ENCODE results near the gene PLS3. TPM values are rescaled to one million over a fixed set of nuclear protein-coding genes. Genes with fewer than 3 reads are reported as not detected.
A peak's percentile ranks its signal among the peaks of the same experiment; 100 is the strongest.
"Not testable (repeated sequence)": the region's sequence is repeated elsewhere in the genome, so short reads cannot be mapped to it uniquely, and the experiment has no call there.

Gene PLS3
- polyA plus RNA-seq, 1 donor from 2014 or later: 3.8 TPM

- not testable (repeated sequence) for H3K9me2 ChIP-seq (ENCODE audit: insufficient read depth, low read length); H3K27me3 ChIP-seq (ENCODE audit: insufficient read depth, low read depth, low read length)
Observed at GRCh38 chrX:115541045-115541444, 19.9 kb upstream of the PLS3 start.

GRCh38 chrX:115547448-115547847 is 13.5 kb upstream of the PLS3 start:
- Histone ChIP-seq H3K9me2 (ENCODE audit: insufficient read depth, low read length) (no peaks in the 10 kb centered on the region), H3K36me3 (ENCODE audit: insufficient read depth, low read length) (no peaks in the 10 kb centered on the region), H4K20me1 (ENCODE audit: insufficient read depth) (no peaks in the 10 kb centered on the region), H3K27ac (ENCODE audit: low read length) (no peak overlapping the region), H3K4me3 (ENCODE audit: low read length) (no peak overlapping the region), H3K4me2 (ENCODE audit: low read length) (no peak overlapping the region), H3F3A (ENCODE audit: insufficient read depth, low read length, poor library complexity, severe bottlenecking) (no peaks in the 10 kb centered on the region), H3K9me3 (ENCODE audit: low read length) (no peaks in the 10 kb centered on the region), H2AFZ (ENCODE audit: low read depth, low read length) (no peak overlapping the region), H3K79me2 (replicated peaks; ENCODE audit: insufficient read depth, low read length) (no peaks in the 10 kb centered on the region), H3K9ac (ENCODE audit: low read length) (no peak overlapping the region), H3K27me3 (ENCODE audit: insufficient read depth, low read depth, low read length) (no peaks in the 10 kb centered on the region)
- TF ChIP-seq, protein P1, sequence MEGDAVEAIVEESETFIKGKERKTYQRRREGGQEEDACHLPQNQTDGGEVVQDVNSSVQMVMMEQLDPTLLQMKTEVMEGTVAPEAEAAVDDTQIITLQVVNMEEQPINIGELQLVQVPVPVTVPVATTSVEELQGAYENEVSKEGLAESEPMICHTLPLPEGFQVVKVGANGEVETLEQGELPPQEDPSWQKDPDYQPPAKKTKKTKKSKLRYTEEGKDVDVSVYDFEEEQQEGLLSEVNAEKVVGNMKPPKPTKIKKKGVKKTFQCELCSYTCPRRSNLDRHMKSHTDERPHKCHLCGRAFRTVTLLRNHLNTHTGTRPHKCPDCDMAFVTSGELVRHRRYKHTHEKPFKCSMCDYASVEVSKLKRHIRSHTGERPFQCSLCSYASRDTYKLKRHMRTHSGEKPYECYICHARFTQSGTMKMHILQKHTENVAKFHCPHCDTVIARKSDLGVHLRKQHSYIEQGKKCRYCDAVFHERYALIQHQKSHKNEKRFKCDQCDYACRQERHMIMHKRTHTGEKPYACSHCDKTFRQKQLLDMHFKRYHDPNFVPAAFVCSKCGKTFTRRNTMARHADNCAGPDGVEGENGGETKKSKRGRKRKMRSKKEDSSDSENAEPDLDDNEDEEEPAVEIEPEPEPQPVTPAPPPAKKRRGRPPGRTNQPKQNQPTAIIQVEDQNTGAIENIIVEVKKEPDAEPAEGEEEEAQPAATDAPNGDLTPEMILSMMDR (IDR thresholded peaks at IDR 0.05; ENCODE audit: poor library complexity, severe bottlenecking): no peak
- no peak for TF ChIP-seq SMC3 (conservative IDR thresholded peaks at IDR 0.05; ENCODE audit: poor library complexity)
- TF ChIP-seq POLR2AphosphoS5 (IDR thresholded peaks at IDR 0.05): no peak
- no peak for TF ChIP-seq EP300 (conservative IDR thresholded peaks at IDR 0.05; ENCODE audit: poor library complexity, severe bottlenecking)
- TF ChIP-seq MXI1 (conservative IDR thresholded peaks at IDR 0.05; ENCODE audit: poor library complexity, severe bottlenecking): no peak
- TF ChIP-seq RAD21 (conservative IDR thresholded peaks at IDR 0.05): no peak
- no peak for TF ChIP-seq TAF1 (IDR thresholded peaks at IDR 0.05; ENCODE audit: low read depth)
- TF ChIP-seq EZH2 (IDR thresholded peaks at IDR 0.05; ENCODE audit: borderline replicate concordance, insufficient read depth, low read length, poor library complexity, severe bottlenecking): no peak
- TF ChIP-seq, protein P2, sequence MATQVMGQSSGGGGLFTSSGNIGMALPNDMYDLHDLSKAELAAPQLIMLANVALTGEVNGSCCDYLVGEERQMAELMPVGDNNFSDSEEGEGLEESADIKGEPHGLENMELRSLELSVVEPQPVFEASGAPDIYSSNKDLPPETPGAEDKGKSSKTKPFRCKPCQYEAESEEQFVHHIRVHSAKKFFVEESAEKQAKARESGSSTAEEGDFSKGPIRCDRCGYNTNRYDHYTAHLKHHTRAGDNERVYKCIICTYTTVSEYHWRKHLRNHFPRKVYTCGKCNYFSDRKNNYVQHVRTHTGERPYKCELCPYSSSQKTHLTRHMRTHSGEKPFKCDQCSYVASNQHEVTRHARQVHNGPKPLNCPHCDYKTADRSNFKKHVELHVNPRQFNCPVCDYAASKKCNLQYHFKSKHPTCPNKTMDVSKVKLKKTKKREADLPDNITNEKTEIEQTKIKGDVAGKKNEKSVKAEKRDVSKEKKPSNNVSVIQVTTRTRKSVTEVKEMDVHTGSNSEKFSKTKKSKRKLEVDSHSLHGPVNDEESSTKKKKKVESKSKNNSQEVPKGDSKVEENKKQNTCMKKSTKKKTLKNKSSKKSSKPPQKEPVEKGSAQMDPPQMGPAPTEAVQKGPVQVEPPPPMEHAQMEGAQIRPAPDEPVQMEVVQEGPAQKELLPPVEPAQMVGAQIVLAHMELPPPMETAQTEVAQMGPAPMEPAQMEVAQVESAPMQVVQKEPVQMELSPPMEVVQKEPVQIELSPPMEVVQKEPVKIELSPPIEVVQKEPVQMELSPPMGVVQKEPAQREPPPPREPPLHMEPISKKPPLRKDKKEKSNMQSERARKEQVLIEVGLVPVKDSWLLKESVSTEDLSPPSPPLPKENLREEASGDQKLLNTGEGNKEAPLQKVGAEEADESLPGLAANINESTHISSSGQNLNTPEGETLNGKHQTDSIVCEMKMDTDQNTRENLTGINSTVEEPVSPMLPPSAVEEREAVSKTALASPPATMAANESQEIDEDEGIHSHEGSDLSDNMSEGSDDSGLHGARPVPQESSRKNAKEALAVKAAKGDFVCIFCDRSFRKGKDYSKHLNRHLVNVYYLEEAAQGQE (IDR thresholded peaks at IDR 0.05; ENCODE audit: borderline replicate concordance): no peak

More at GRCh38 chrX:115541045-115541444, 19.9 kb upstream of the PLS3 start:
- H3K4me3 ChIP-seq (ENCODE audit: low read length); H3K27ac ChIP-seq (ENCODE audit: low read length); H4K20me1 ChIP-seq (ENCODE audit: insufficient read depth); H3K9ac ChIP-seq (ENCODE audit: low read length); H3K9me3 ChIP-seq (ENCODE audit: low read length); H3K79me2 ChIP-seq (replicated peaks; ENCODE audit: insufficient read depth, low read length); H3K36me3 ChIP-seq (ENCODE audit: insufficient read depth, low read length); H3F3A ChIP-seq (ENCODE audit: insufficient read depth, low read length, poor library complexity, severe bottlenecking); H3K4me2 ChIP-seq (ENCODE audit: low read length); H2AFZ ChIP-seq (ENCODE audit: low read depth, low read length): not testable (repeated sequence)

GRCh38 chrX:115549008-115549407 is 12.0 kb upstream of the PLS3 start:
- H3K9me3 ChIP-seq (ENCODE audit: low read length): no peaks in the 10 kb centered on the region
- no peak overlapping the region for H2AFZ ChIP-seq (ENCODE audit: low read depth, low read length)
- H3K79me2 ChIP-seq (replicated peaks; ENCODE audit: insufficient read depth, low read length): no peaks in the 10 kb centered on the region
- H3K9me2 ChIP-seq (ENCODE audit: insufficient read depth, low read length): no peaks in the 10 kb centered on the region
- no peak overlapping the region for H3K9ac ChIP-seq (ENCODE audit: low read length)
- H3K27me3 ChIP-seq (ENCODE audit: insufficient read depth, low read depth, low read length): no peaks in the 10 kb centered on the region
- TF ChIP-seq POLR2AphosphoS5 (IDR thresholded peaks at IDR 0.05) (no peak), EP300 (conservative IDR thresholded peaks at IDR 0.05; ENCODE audit: poor library complexity, severe bottlenecking) (no peak), MXI1 (conservative IDR thresholded peaks at IDR 0.05; ENCODE audit: poor library complexity, severe bottlenecking) (no peak), SMC3 (conservative IDR thresholded peaks at IDR 0.05; ENCODE audit: poor library complexity) (no peak), TAF1 (IDR thresholded peaks at IDR 0.05; ENCODE audit: low read depth) (no peak), EZH2 (IDR thresholded peaks at IDR 0.05; ENCODE audit: borderline replicate concordance, insufficient read depth, low read length, poor library complexity, severe bottlenecking) (no peak), RAD21 (conservative IDR thresholded peaks at IDR 0.05) (no peak)
- TF ChIP-seq, protein P1 (IDR thresholded peaks at IDR 0.05; ENCODE audit: poor library complexity, severe bottlenecking): no peak
- TF ChIP-seq, protein P2 (IDR thresholded peaks at IDR 0.05; ENCODE audit: borderline replicate concordance): no peak
- H3K4me3 ChIP-seq (ENCODE audit: low read length): peak overlapping the region; percentile 42
- H3F3A ChIP-seq (ENCODE audit: insufficient read depth, low read length, poor library complexity, severe bottlenecking): no peaks in the 10 kb centered on the region
- H3K4me2 ChIP-seq (ENCODE audit: low read length): no peak overlapping the region
- H3K27ac ChIP-seq (ENCODE audit: low read length): peak overlapping the region; percentile 60
- no peaks in the 10 kb centered on the region for H3K36me3 ChIP-seq (ENCODE audit: insufficient read depth, low read length)
- H4K20me1 ChIP-seq (ENCODE audit: insufficient read depth): no peaks in the 10 kb centered on the region
